ENCODE measurements around the gene VSIG8.

GRCh38 chr1:159902541-159902940, 40.1 kb upstream of the VSIG8 start:
- no peak for TF ChIP-seq ZNF274 (IDR thresholded peaks at IDR 0.05; ENCODE audit: low read depth, low read length)
- no peak for TF ChIP-seq YY1 (IDR thresholded peaks at IDR 0.05; ENCODE audit: insufficient read depth, insufficient read length)
